NB4 (cell line): ENCODE results near the gene SIK2.

Experiments
- MYC ChIP-seq: IDR thresholded peaks from 2 replicates; pipeline ENCODE4 v1.6.1; 2011; ENCODE audit warnings: low read depth, low read length
- TF ChIP-seq, protein P1 (sequence below): IDR thresholded peaks from one replicate; pipeline ENCODE4 v1.5.1; 2012; ENCODE audit warnings: low read depth, low read length

DNA sequence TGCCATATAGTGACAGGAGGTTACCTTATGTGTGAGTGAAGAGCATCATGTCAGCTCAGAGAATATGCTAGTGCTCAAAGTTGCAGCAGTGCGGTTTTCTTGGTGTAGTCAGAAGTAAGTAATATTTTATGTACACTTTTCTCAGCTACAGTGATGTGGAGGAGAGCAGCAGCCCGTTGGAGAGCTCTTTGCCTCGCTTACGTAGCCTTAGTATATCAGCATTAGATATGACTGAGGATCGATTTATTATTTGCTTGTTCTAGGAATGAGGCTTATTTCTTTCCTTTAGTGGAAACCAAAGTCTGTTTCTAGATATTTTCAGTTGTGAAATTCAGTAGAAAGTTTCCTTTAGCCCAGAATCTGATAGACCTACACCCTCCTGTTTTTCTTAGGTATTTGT lies 100.4 kb downstream of the SIK2 start:
- TF ChIP-seq, protein P1, sequence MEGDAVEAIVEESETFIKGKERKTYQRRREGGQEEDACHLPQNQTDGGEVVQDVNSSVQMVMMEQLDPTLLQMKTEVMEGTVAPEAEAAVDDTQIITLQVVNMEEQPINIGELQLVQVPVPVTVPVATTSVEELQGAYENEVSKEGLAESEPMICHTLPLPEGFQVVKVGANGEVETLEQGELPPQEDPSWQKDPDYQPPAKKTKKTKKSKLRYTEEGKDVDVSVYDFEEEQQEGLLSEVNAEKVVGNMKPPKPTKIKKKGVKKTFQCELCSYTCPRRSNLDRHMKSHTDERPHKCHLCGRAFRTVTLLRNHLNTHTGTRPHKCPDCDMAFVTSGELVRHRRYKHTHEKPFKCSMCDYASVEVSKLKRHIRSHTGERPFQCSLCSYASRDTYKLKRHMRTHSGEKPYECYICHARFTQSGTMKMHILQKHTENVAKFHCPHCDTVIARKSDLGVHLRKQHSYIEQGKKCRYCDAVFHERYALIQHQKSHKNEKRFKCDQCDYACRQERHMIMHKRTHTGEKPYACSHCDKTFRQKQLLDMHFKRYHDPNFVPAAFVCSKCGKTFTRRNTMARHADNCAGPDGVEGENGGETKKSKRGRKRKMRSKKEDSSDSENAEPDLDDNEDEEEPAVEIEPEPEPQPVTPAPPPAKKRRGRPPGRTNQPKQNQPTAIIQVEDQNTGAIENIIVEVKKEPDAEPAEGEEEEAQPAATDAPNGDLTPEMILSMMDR: no peak
- no peak for TF ChIP-seq MYC
